HG02981 (cell line): Measurements from ENCODE around the gene C12orf57.

Experiments used
- ATAC-seq: cut with Tn5 transposase; IDR thresholded peaks from one replicate; pipeline ENCODE4 v1.9.1; 2021; ENCODE audit warnings: mild to moderate bottlenecking, moderate library complexity; ENCODE audit not compliant: unreplicated experiment

Gene C12orf57

GRCh38 chr12:6952121-6952862 is 8.5 kb downstream of the C12orf57 start:
- no peak for ATAC-seq

GRCh38 chr12:6952863-6953441 is 9.1 kb downstream of the C12orf57 start:
- no peak for ATAC-seq

GRCh38 chr12:6953442-6954315 is 9.9 kb downstream of the C12orf57 start:
- ATAC-seq = peak; percentile 47

- ATAC-seq = no peak
These were observed 10.7 kb downstream of the C12orf57 start for GRCh38 chr12:6954316-6955107.

GRCh38 chr12:6955108-6956020 is 11.5 kb downstream of the C12orf57 start:
- ATAC-seq = no peak

GRCh38 chr12:6956021-6956727 is 12.4 kb downstream of the C12orf57 start:
- ATAC-seq = no peak

GRCh38 chr12:6957151-6957701 is 13.4 kb downstream of the C12orf57 start:
- no peak for ATAC-seq

- ATAC-seq = no peak
These were observed 14.2 kb downstream of the C12orf57 start for GRCh38 chr12:6957741-6958608.

GRCh38 chr12:6958609-6959057 is 14.8 kb downstream of the C12orf57 start:
- ATAC-seq = no peak

GRCh38 chr12:6959058-6959804 is 15.4 kb downstream of the C12orf57 start:
- ATAC-seq = peak; percentile 49

- no peak for ATAC-seq
These were observed 16.2 kb downstream of the C12orf57 start for GRCh38 chr12:6959805-6960592.

- no peak for ATAC-seq
These were observed 16.9 kb downstream of the C12orf57 start for GRCh38 chr12:6960593-6961277.

GRCh38 chr12:6961278-6961694 is 17.5 kb downstream of the C12orf57 start:
- no peak for ATAC-seq

GRCh38 chr12:6961695-6962284 is 18.0 kb downstream of the C12orf57 start:
- ATAC-seq = no peak

- ATAC-seq = no peak
These were observed 18.6 kb downstream of the C12orf57 start for GRCh38 chr12:6962285-6963015.
